Tibial nerve (tissue), 4 donors: ENCODE measurements around the gene ITGA3. TPM values are rescaled to one million over a fixed set of nuclear protein-coding genes. Genes with fewer than 3 reads are reported as not detected.

Experiments
- DNase-seq, 2 donors: peaks; one replicate each; pipeline ENCODE4 v3.0.0-alpha.2; 2019; ENCODE audit warnings: low spot score in 2 of 2
- H3K27ac ChIP-seq, 4 donors: fragments of 200-600 bp; sonication (generic) in 3 of 4; one replicate each; pipeline ENCODE4 v1.5.1; 2017 to 2019; ENCODE audit warnings: mild to moderate bottlenecking in 1 of 4
- H3K27me3 ChIP-seq, 2 donors: fragments of 200-600 bp; sonication (generic) in 1 of 2; one replicate each; pipeline versions ENCODE4 v1.5.1 to v1.6.0; 2017 to 2019
- H3K36me3 ChIP-seq, 3 donors: fragments of 200-600 bp; sonication (generic); one replicate each; pipeline ENCODE4 v1.5.1; 2018 to 2019
- H3K4me1 ChIP-seq, 4 donors: fragments of 200-600 bp; sonication (generic) in 3 of 4; one replicate each; pipeline ENCODE4 v1.5.1; 2017 to 2019
- H3K4me3 ChIP-seq, 4 donors: fragments of 200-600 bp; sonication (generic) in 3 of 4; one replicate each; pipeline ENCODE4 v1.5.1; 2017 to 2019; ENCODE audit warnings: mild to moderate bottlenecking in 1 of 4, moderate library complexity in 1 of 4
- H3K9me3 ChIP-seq, 4 donors: fragments of 200-600 bp; sonication (generic) in 3 of 4; one replicate each; pipeline ENCODE4 v1.5.1; 2017 to 2019
- CTCF ChIP-seq, 5 experiments: fragments of 200-600 bp in 3 of 5; fragments of 450-650 bp in 2 of 5; sonication (generic) in 3 of 5; IDR thresholded peaks; one replicate each; pipeline ENCODE4 v1.5.1; 2016 to 2019; ENCODE audit warnings: antibody characterized with exemption in 5 of 5, mild to moderate bottlenecking in 3 of 5, moderate library complexity in 2 of 5
- EP300 ChIP-seq, 2 donors: sonication (generic); formaldehyde crosslinking; IDR thresholded peaks; one replicate each; pipeline ENCODE4 v1.6.1; 2017; ENCODE audit warnings: antibody characterized with exemption in 2 of 2, mild to moderate bottlenecking in 1 of 2
- POLR2A ChIP-seq, 2 donors: fragments of 450-650 bp; IDR thresholded peaks; one replicate each; pipeline ENCODE4 v1.6.1; 2017; ENCODE audit warnings: antibody characterized with exemption in 2 of 2, mild to moderate bottlenecking in 2 of 2, moderate library complexity in 2 of 2
- WGBS, 2 donors: methylation state at CpG; one replicate each; pipeline ENCODE4 v1.1.5; 2018; 5-methylcytosine and 5-hydroxymethylcytosine counted together
- total RNA-seq, 4 donors: library from RNA; depleted of rRNA; stranded (reverse); fragments of >200 nt; gene quantifications; one replicate each; pipeline ENCODE4 v1.1.0, GENCODE V29; 2016

Gene ITGA3
- total RNA-seq, 4 donors from 2014 or later, result 59.2 to 85.7 (median 69.1) TPM

DNA sequence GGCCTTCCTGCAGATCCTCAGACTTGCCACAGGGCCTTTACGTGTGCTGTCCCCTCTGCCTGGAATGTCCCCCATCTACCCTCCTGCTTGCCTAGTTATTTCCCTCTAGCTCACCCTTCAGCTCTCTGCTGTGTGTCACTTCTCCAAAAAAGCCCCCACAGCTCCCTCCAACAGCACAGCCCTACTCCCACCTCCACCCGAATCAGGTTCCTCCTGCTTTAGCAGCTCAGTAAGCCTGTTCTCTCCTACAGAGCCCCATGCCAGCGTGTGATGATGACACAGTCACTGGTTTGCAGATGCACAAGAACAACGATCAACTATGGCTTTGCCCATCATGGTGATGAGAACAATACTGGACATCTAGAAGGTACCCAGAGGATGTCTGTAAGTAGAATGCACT is 81.1 kb downstream of the ITGA3 start:
- peaks cover 0 to 79% (median 43%) of the 10 kb centered on the region in 3 donors for H3K36me3 ChIP-seq
- H3K27ac ChIP-seq, result no peak overlapping the region
- H3K4me1 ChIP-seq, result peaks cover 0 to 29% (median 11%) of the 10 kb centered on the region in 4 donors
- no peak for TF ChIP-seq EP300 (IDR thresholded peaks at IDR 0.05)
- no peak for TF ChIP-seq CTCF (IDR thresholded peaks at IDR 0.05)
- TF ChIP-seq POLR2A (IDR thresholded peaks at IDR 0.05), result no peak
- no peak for DNase-seq
- no peaks in the 10 kb centered on the region for H3K9me3 ChIP-seq
- 84 to 93% methylated on average over 4 of the region's 4 CpGs for WGBS, 2 donors
- H3K27me3 ChIP-seq, result no peaks in the 10 kb centered on the region
- no peak overlapping the region for H3K4me3 ChIP-seq

DNA sequence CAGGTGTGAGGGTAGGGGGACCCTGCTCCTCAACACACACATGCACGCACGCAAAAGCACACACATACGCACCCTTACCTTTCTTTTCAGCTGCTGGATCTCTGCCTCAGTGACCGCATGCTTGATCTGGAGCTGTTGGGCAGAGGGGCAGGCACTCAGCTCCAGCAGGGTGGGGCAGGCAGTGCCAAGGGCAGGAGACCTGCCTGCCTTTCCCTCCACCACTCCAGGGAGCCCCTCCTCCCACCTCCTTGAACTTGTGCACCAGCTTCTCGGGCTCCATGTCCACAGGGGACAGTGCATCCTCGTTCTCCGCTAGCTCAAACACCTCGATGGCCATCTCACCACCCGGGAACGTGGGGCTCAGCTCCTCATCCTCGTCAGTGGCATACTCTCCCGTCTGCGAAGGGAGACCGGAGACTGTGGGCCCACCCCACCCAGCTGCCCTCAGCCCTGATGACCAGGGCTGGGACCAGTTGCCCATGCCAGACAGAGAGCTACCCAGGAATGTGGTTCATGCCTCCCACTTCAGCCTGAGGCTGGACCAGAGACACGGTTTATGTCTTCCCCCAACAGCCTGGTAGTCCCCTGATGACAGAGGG is 83.4 kb downstream of the ITGA3 start:
- no peaks in the 10 kb centered on the region for H3K9me3 ChIP-seq
- H3K36me3 ChIP-seq, result peaks cover 0 to 98% (median 45%) of the 10 kb centered on the region in 3 donors
- 88 to 91% methylated on average over 4 to 15 of the region's 15 CpGs for WGBS, 2 donors
- TF ChIP-seq CTCF (IDR thresholded peaks at IDR 0.05) (no peak), EP300 (IDR thresholded peaks at IDR 0.05) (no peak), POLR2A (IDR thresholded peaks at IDR 0.05) (no peak)
- DNase-seq, result no peak
- H3K27me3 ChIP-seq, result no peaks in the 10 kb centered on the region
- no peak overlapping the region for H3K27ac ChIP-seq
- H3K4me1 ChIP-seq, result peaks cover 0 to 26% (median 11%) of the 10 kb centered on the region in 4 donors
- no peak overlapping the region for H3K4me3 ChIP-seq

Other genes with a start within 250 kb of the ITGA3 start
- gene TAC4, start 208.0 kb upstream of the ITGA3 start, total RNA-seq, result not detected
- gene DLX4, start 86.9 kb upstream of the ITGA3 start, total RNA-seq, result not detected
- under 1 TPM in 1 of 4 donors, not detected in 3; 0.30 TPM for gene DLX3, start 60.9 kb upstream of the ITGA3 start, total RNA-seq
- 10 to 100 TPM; 37.9 to 77.7 (median 49.8) TPM for gene PDK2, start 39.2 kb downstream of the ITGA3 start, total RNA-seq
- gene SAMD14, start 74.0 kb downstream of the ITGA3 start, total RNA-seq, result 1 to 10 TPM in 2 of 4 donors, under 1 TPM in 2; 0.63 to 1.5 (median 1.1) TPM
- gene PPP1R9B, start 94.6 kb downstream of the ITGA3 start, total RNA-seq, result 10 to 100 TPM; 28.4 to 54.9 (median 36.9) TPM
- 1 to 10 TPM; 1.8 to 7.8 (median 4.9) TPM for gene SGCA, start 109.9 kb downstream of the ITGA3 start, total RNA-seq
- 100 to 1,000 TPM in 1 of 4 donors, 10 to 100 TPM in 3; 31.5 to 185 (median 73.0) TPM for gene COL1A1, start 145.5 kb downstream of the ITGA3 start, total RNA-seq
- under 1 TPM in 2 of 4 donors, not detected in 2; 0.44 to 0.59 TPM for gene TMEM92, start 218.4 kb downstream of the ITGA3 start, total RNA-seq